ENCODE measurements around the gene ELOVL1. TPM values are rescaled to one million over a fixed set of nuclear protein-coding genes. Genes with fewer than 3 reads are reported as not detected.
A peak's percentile ranks its signal among the peaks of the same experiment; 100 is the strongest.

The ELOVL1 gene
- polyA plus RNA-seq, 3 donors from 2014 or later = 99.8 to 189 (median 113) TPM

- no peak overlapping the region for H3K27ac Mint-ChIP-seq
- H3K9me3 Mint-ChIP-seq = peaks cover 6 to 23% (median 16%) of the 10 kb centered on the region in 6 donors
- no peak overlapping the region for H3K4me3 Mint-ChIP-seq
- H3K36me3 Mint-ChIP-seq = peaks cover 18 to 21% (median 19%) of the 10 kb centered on the region in 3 donors
- peaks cover 0 to 7% of the 10 kb centered on the region in 2 donors for H3K4me1 Mint-ChIP-seq
- peaks cover 0 to 2% (median 0%) of the 10 kb centered on the region in 3 donors for H3K27me3 Mint-ChIP-seq (ENCODE audit: low read depth in 3 of 3)
- DNase-seq = no peak
Measured at GRCh38 chr1:43325381-43325780, 42.4 kb downstream of the ELOVL1 start.

- Mint-ChIP-seq H3K4me3 (no peak overlapping the region), H3K27me3 (ENCODE audit: low read depth in 3 of 3) (peaks cover 0 to 2% (median 0%) of the 10 kb centered on the region in 3 donors), H3K27ac (no peak overlapping the region), H3K36me3 (peaks cover 19 to 21% (median 20%) of the 10 kb centered on the region in 3 donors), H3K4me1 (peaks cover 0 to 7% of the 10 kb centered on the region in 2 donors), H3K9me3 (peaks cover 6 to 23% (median 16%) of the 10 kb centered on the region in 6 donors)
- no peak for DNase-seq
Measured at GRCh38 chr1:43324810-43325209, 43.0 kb downstream of the ELOVL1 start.

- Mint-ChIP-seq H3K4me3 (no peak overlapping the region), H3K9me3 (peaks cover 6 to 18% (median 16%) of the 10 kb centered on the region in 6 donors), H3K4me1 (peaks cover 0 to 7% of the 10 kb centered on the region in 2 donors), H3K27ac (no peak overlapping the region), H3K36me3 (peaks cover 16 to 20% (median 16%) of the 10 kb centered on the region in 3 donors), H3K27me3 (ENCODE audit: low read depth in 3 of 3) (peaks cover 0 to 4% (median 0%) of the 10 kb centered on the region in 3 donors)
- DNase-seq = no peak
Measured at GRCh38 chr1:43322506-43322905, 45.3 kb downstream of the ELOVL1 start.

GRCh38 chr1:43321331-43321891 lies 46.4 kb downstream of the ELOVL1 start:
- peaks cover 6 to 18% (median 15%) of the 10 kb centered on the region in 6 donors for H3K9me3 Mint-ChIP-seq
- H3K27ac Mint-ChIP-seq = no peak overlapping the region
- H3K36me3 Mint-ChIP-seq = peaks cover 16 to 20% (median 16%) of the 10 kb centered on the region in 3 donors
- H3K4me1 Mint-ChIP-seq = peaks cover 0 to 7% of the 10 kb centered on the region in 2 donors
- DNase-seq = no peak
- H3K27me3 Mint-ChIP-seq (ENCODE audit: low read depth in 3 of 3) = peaks cover 0 to 4% (median 0%) of the 10 kb centered on the region in 3 donors
- H3K4me3 Mint-ChIP-seq = no peak overlapping the region

- peaks cover 0 to 5% of the 10 kb centered on the region in 2 donors for H3K4me1 Mint-ChIP-seq
- DNase-seq = no peak
- H3K9me3 Mint-ChIP-seq = peaks cover under 1 to 7% (median 4%) of the 10 kb centered on the region in 6 donors
- peaks cover 7 to 10% (median 7%) of the 10 kb centered on the region in 3 donors for H3K36me3 Mint-ChIP-seq
- H3K27me3 Mint-ChIP-seq (ENCODE audit: low read depth in 3 of 3) = peaks cover 0 to 5% (median 0%) of the 10 kb centered on the region in 3 donors
- H3K4me3 Mint-ChIP-seq = no peak overlapping the region
- H3K27ac Mint-ChIP-seq = no peak overlapping the region
Measured at GRCh38 chr1:43319766-43320165, 48.0 kb downstream of the ELOVL1 start.

- H3K36me3 Mint-ChIP-seq = peaks cover 2 to 5% (median 2%) of the 10 kb centered on the region in 3 donors
- H3K27ac Mint-ChIP-seq = no peak overlapping the region
- H3K4me1 Mint-ChIP-seq = peaks cover 0 to under 1% of the 10 kb centered on the region in 2 donors
- no peak for DNase-seq
- H3K9me3 Mint-ChIP-seq = peaks cover 0 to 3% (median under 1%) of the 10 kb centered on the region in 6 donors
- peaks cover 0 to 5% (median 0%) of the 10 kb centered on the region in 3 donors for H3K27me3 Mint-ChIP-seq (ENCODE audit: low read depth in 3 of 3)
- no peak overlapping the region for H3K4me3 Mint-ChIP-seq
Measured at GRCh38 chr1:43319288-43319687, 48.5 kb downstream of the ELOVL1 start.

- peaks cover 0 to 2% (median 0%) of the 10 kb centered on the region in 3 donors for H3K36me3 Mint-ChIP-seq
- H3K9me3 Mint-ChIP-seq = no peaks in the 10 kb centered on the region
- H3K4me3 Mint-ChIP-seq = no peak overlapping the region
- peaks cover 0 to 5% (median 0%) of the 10 kb centered on the region in 3 donors for H3K27me3 Mint-ChIP-seq (ENCODE audit: low read depth in 3 of 3)
- DNase-seq = no peak
- no peaks in the 10 kb centered on the region for H3K4me1 Mint-ChIP-seq
- no peak overlapping the region for H3K27ac Mint-ChIP-seq
Measured at GRCh38 chr1:43318831-43319230, 49.0 kb downstream of the ELOVL1 start.

- H3K27me3 Mint-ChIP-seq (ENCODE audit: low read depth in 3 of 3) = peaks cover 0 to 5% (median 1%) of the 10 kb centered on the region in 3 donors
Measured at GRCh38 chr1:43317817-43318471, 49.9 kb downstream of the ELOVL1 start.

GRCh38 chr1:43316738-43317520 lies 50.9 kb downstream of the ELOVL1 start:
- Mint-ChIP-seq H3K36me3 (peaks cover 0 to 5% (median 0%) of the 10 kb centered on the region in 3 donors), H3K27ac (no peak overlapping the region)

More at GRCh38 chr1:43317817-43318471, 49.9 kb downstream of the ELOVL1 start:
- Mint-ChIP-seq H3K27ac (no peak overlapping the region), H3K4me3 (no peak overlapping the region), H3K36me3 (peaks cover 0 to 2% (median 0%) of the 10 kb centered on the region in 3 donors), H3K4me1 (no peaks in the 10 kb centered on the region), H3K9me3 (no peaks in the 10 kb centered on the region)
- DNase-seq = no peak

GRCh38 chr1:43315963-43316737 lies 51.7 kb downstream of the ELOVL1 start:
- no peak for DNase-seq
- Mint-ChIP-seq H3K9me3 (no peaks in the 10 kb centered on the region), H3K36me3 (peaks cover 0 to 5% (median 0%) of the 10 kb centered on the region in 3 donors), H3K27me3 (ENCODE audit: low read depth in 3 of 3) (peaks cover 0 to 5% (median 1%) of the 10 kb centered on the region in 3 donors), H3K27ac (no peak overlapping the region), H3K4me1 (no peaks in the 10 kb centered on the region), H3K4me3 (no peak overlapping the region)

More at GRCh38 chr1:43316738-43317520, 50.9 kb downstream of the ELOVL1 start:
- DNase-seq = no peak
- Mint-ChIP-seq H3K27me3 (ENCODE audit: low read depth in 3 of 3) (peaks cover 0 to 5% (median 1%) of the 10 kb centered on the region in 3 donors), H3K4me1 (no peaks in the 10 kb centered on the region), H3K4me3 (no peak overlapping the region), H3K9me3 (no peaks in the 10 kb centered on the region)

GRCh38 chr1:43315481-43315880 lies 52.3 kb downstream of the ELOVL1 start:
- Mint-ChIP-seq H3K9me3 (no peaks in the 10 kb centered on the region), H3K27ac (peak overlapping the region in 1 of 6 donors; percentile 40), H3K4me1 (no peaks in the 10 kb centered on the region), H3K27me3 (ENCODE audit: low read depth in 3 of 3) (peaks cover 0 to 5% (median 1%) of the 10 kb centered on the region in 3 donors), H3K36me3 (peaks cover 0 to 5% (median 0%) of the 10 kb centered on the region in 3 donors), H3K4me3 (no peak overlapping the region)
- DNase-seq = no peak

- peaks cover 0 to 3% (median 1%) of the 10 kb centered on the region in 3 donors for H3K27me3 Mint-ChIP-seq (ENCODE audit: low read depth in 3 of 3)
- H3K4me1 Mint-ChIP-seq = no peaks in the 10 kb centered on the region
- no peak for DNase-seq
- H3K4me3 Mint-ChIP-seq = no peak overlapping the region
- H3K36me3 Mint-ChIP-seq = peaks cover 0 to 3% (median 0%) of the 10 kb centered on the region in 3 donors
- no peak overlapping the region for H3K27ac Mint-ChIP-seq
- no peaks in the 10 kb centered on the region for H3K9me3 Mint-ChIP-seq
Measured at GRCh38 chr1:43314233-43314632, 53.6 kb downstream of the ELOVL1 start.

- Mint-ChIP-seq H3K9me3 (no peaks in the 10 kb centered on the region), H3K27me3 (ENCODE audit: low read depth in 3 of 3) (peaks cover 0 to 3% (median 1%) of the 10 kb centered on the region in 3 donors), H3K4me3 (no peak overlapping the region), H3K27ac (peak overlapping the region in 1 of 6 donors; percentile 24), H3K4me1 (no peaks in the 10 kb centered on the region), H3K36me3 (peaks cover 0 to 3% (median 0%) of the 10 kb centered on the region in 3 donors)
- DNase-seq = no peak
Measured at GRCh38 chr1:43313771-43314170, 54.0 kb downstream of the ELOVL1 start.
